ENCODE results near the gene TIGD2. TPM values are rescaled to one million over a fixed set of nuclear protein-coding genes. Genes with fewer than 3 reads are reported as not detected.

TIGD2 gene
- polyA plus RNA-seq, 12 donors = 4.7 to 9.6 (median 6.6) TPM; not detected in 1

DNA sequence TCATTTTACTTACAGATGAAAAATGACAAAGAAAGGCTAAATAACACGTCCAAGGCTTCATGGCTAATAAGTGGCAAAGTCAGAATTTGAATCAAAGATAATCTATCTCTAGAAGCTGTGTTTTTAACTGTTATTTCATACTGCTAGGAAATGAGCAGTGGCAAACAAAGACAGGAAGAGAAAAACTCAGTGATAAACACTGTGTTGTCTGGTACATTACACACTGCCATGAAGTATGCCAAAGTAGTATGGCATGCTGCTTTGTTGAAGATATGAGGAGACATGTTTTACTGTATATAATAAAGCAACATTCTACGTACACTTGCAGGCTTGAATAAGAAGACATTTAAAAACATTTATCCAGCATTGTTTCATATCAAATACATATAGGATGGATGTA, 49.5 kb downstream of the TIGD2 start:
- DNase-seq = no peak

DNA sequence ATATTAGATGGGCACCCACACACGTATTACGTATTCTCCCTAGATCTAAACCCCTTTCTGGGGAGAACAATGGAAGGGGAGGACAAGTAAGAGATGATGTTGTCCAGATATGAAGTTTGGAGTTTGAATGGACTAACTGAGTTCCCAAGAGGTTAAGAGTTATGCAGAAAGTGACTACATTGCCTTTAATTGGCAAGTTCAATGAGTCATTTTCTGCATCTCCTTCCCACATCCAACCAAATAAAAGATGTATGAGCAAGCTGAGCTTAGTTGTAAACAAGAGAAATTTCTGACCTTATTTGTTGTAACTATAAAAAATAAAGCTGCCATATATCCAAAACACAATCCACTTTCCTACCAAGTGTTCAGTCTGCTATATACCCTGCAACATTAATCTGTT, 50.5 kb downstream of the TIGD2 start:
- DNase-seq = no peak

DNA sequence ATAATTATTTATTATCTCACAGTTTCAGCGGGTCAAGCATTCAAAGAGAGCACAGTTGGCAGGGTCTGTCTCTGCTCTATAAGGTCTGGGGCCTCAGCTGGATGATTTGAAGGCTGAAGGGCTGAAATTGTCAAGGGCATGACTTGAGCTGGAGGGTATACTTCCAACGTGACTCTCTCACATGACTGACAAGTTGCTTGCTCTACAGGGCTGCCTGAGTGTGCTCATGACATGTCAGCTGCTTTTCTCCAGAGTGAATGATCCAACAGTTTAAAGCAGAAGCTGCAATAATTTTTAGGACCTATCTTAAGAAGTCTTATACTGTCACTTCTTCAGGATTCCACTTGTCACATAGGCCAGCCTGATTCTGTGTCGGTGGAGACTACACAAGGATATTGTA, 51.2 kb downstream of the TIGD2 start:
- DNase-seq = no peak

DNA sequence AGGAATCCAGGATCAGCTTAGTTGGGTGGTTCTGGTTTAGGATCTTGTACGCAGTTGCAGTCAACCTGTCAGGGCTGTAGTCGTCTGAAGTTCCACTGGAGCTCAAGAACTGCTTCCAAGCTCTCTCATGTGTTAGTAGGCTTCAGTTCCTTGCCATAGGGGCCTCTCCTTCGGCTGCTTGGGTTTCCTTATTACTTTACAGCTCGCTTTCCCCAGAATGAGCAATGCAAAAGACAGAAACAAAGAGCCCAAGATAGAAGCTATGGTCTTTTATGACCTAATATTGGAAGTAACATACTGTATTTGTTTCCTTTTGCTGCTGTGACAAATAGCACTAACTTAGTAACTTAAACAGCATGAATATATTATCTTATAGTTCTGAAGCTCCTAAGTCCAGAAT, 51.7 kb downstream of the TIGD2 start:
- DNase-seq = no peak

DNA sequence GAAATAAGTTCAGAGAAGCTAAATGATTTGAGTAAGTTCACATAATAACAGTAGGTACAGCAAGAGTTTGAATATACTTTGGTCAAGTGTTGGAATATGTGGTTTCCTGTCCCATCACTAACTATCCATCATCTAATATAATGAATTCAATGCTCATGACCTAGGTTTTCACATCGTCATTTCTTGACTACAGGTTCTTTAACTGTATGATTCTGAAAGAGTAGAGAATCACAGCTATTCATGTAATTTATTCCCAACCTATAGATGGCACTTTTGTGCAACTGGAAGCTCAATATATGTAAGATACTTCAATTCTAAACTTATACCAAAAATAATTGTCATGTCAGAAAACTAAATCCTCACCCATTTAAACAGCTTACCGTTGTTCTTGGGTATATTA, 53.1 kb downstream of the TIGD2 start:
- DNase-seq = no peak

Other genes with a start within 250 kb of the TIGD2 start
- 10 to 100 TPM in 11 of 12 donors, not detected in 1; 26.8 to 46.3 (median 40.0) TPM for gene FAM13A, start 54.3 kb upstream of the TIGD2 start, polyA plus RNA-seq (ENCODE audit: insufficient read length in 12 of 12)
- 1 to 10 TPM in 11 of 12 donors, not detected in 1; 3.0 to 5.2 (median 3.6) TPM for gene GPRIN3, start 196.3 kb downstream of the TIGD2 start, polyA plus RNA-seq (ENCODE audit: insufficient read length in 12 of 12)